ENCODE data around the gene CNTNAP5. TPM values are rescaled to one million over a fixed set of nuclear protein-coding genes. Genes with fewer than 3 reads are reported as not detected.

The CNTNAP5 gene
- total and polyA plus RNA-seq, 12 donors = 0.08 to 4.9 (median 0.96) TPM; not detected in 5

DNA sequence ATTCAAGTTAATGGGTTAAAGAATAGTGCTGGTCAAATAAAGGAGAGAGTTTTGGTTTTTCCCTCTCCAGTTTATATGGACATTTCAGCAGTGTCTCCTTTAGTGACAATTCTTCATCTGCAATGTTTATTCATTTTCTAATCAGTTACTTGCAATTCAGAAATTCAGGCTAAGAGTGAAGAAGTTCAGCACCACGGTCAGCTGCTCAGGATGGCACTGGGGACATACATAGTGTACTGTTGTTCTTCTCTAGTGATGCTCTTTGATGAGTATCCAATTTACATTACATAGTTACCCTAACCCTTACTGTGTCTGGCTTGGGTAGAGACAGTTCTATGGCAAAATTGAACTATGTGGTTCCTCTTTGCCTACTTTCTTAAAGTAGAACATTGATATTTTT lies 412.7 kb downstream of the CNTNAP5 start:
- Histone ChIP-seq H3K27me3 (no peaks in the 10 kb centered on the region), H3K4me3 (no peak overlapping the region), H3K27ac (no peak overlapping the region), H3K36me3 (replicated peaks in 1 of 2) (no peaks in the 10 kb centered on the region), H3K4me1 (replicated peaks in 1 of 2) (no peaks in the 10 kb centered on the region), H3K9me3 (replicated peaks in 1 of 3) (no peaks in the 10 kb centered on the region)
- no peak for DNase-seq
- intact Hi-C loops (cut with DNase I) = no loop called here
- TF ChIP-seq POLR2A (IDR thresholded peaks at IDR 0.05) (no peak), CTCF (IDR thresholded peaks at IDR 0.05) (no peak)
- 55 to 76% (median 64%) methylated on average over 1 of the region's 1 CpG for WGBS, 4 donors

- no peaks in the 10 kb centered on the region for H3K4me1 ChIP-seq (replicated peaks in 1 of 2)
- no peaks in the 10 kb centered on the region for H3K27me3 ChIP-seq
- WGBS, 4 donors = 32 to 48% (median 37%) methylated on average over 2 of the region's 2 CpGs
- H3K27ac ChIP-seq = no peak overlapping the region
- H3K4me3 ChIP-seq = no peak overlapping the region
- no peaks in the 10 kb centered on the region for H3K36me3 ChIP-seq (replicated peaks in 1 of 2)
- no peaks in the 10 kb centered on the region for H3K9me3 ChIP-seq (replicated peaks in 1 of 3)
- intact Hi-C loops (cut with DNase I) = no loop called here
- TF ChIP-seq CTCF (IDR thresholded peaks at IDR 0.05) = no peak
- TF ChIP-seq POLR2A (IDR thresholded peaks at IDR 0.05) = no peak
- no peak for DNase-seq
Observed at GRCh38 chr2:124450481-124450880, 425.4 kb downstream of the CNTNAP5 start.

GRCh38 chr2:124476291-124476690 lies 451.2 kb downstream of the CNTNAP5 start:
- WGBS, 4 donors = 81 to 92% (median 85%) methylated on average over 2 of the region's 2 CpGs
- intact Hi-C loops (cut with DNase I) = no loop called here
- Histone ChIP-seq H3K4me3 (no peak overlapping the region), H3K27me3 (no peaks in the 10 kb centered on the region), H3K27ac (no peak overlapping the region), H3K4me1 (replicated peaks in 1 of 2) (no peaks in the 10 kb centered on the region), H3K36me3 (replicated peaks in 1 of 2) (no peaks in the 10 kb centered on the region), H3K9me3 (replicated peaks in 1 of 3) (no peaks in the 10 kb centered on the region)
- TF ChIP-seq POLR2A (IDR thresholded peaks at IDR 0.05) (no peak), CTCF (IDR thresholded peaks at IDR 0.05) (no peak)
- DNase-seq = no peak

DNA sequence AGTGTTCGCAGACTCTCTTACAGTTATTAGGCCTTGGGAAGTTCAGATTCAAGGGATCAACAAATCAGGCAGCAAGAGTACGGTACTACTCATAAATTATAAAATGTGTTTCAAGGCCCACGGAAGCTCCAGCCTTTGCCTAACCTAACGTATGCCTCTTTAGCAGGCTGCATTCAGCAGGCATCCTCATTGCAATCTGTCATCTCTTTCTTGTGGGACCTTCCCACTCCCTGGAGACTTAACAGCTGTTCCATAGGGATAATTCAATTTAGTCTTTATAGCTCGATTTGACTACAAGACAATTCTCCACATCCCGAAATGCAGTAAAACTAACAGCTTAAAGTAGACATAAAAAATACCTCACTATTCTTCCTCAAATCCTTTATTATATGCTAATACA lies 453.7 kb downstream of the CNTNAP5 start:
- 49 to 58% (median 53%) methylated on average over 6 of the region's 6 CpGs for WGBS, 4 donors
- no peaks in the 10 kb centered on the region for H3K36me3 ChIP-seq (replicated peaks in 1 of 2)

More for the DNA sequence above, 453.7 kb downstream of the CNTNAP5 start:
- Histone ChIP-seq H3K4me1 (replicated peaks in 1 of 2) (no peaks in the 10 kb centered on the region), H3K27ac (no peak overlapping the region), H3K27me3 (no peaks in the 10 kb centered on the region), H3K4me3 (no peak overlapping the region), H3K9me3 (replicated peaks in 1 of 3) (no peaks in the 10 kb centered on the region)
- TF ChIP-seq CTCF (IDR thresholded peaks at IDR 0.05) (no peak), POLR2A (IDR thresholded peaks at IDR 0.05) (no peak)
- intact Hi-C loops (cut with DNase I) = no loop called here
- no peak for DNase-seq
